Stimulated activated CD4-positive, alpha-beta T cell treated with anti-CD3 and anti-CD28 coated beads, Interleukin-15, amount 100 ng/mL, for 24 hours (primary cell): ENCODE measurements around the gene SLC12A7.
A peak's percentile ranks its signal among the peaks of the same experiment; 100 is the strongest.

ENCODE experiments used
- DNase-seq: peaks from one replicate; pipeline ENCODE4 v3.0.0-alpha.2; 2020

Gene SLC12A7

GRCh38 chr5:1002836-1003235 is 109.0 kb downstream of the SLC12A7 start:
- peak; percentile 0 for DNase-seq

- no peak for DNase-seq
Measured at GRCh38 chr5:1002271-1002546, 109.7 kb downstream of the SLC12A7 start.

- peak; percentile 1 for DNase-seq
Measured at GRCh38 chr5:1001406-1002270, 110.2 kb downstream of the SLC12A7 start.

GRCh38 chr5:1000831-1001230 is 111.0 kb downstream of the SLC12A7 start:
- peak; percentile 0 for DNase-seq
